CD4-positive, alpha-beta T cell treated with Interleukin-12 subunit alpha and Interleukin-12 subunit beta, for 1 hour (primary cell): ENCODE data around the gene C2CD4D.

Source experiments
- DNase-seq: peaks from one replicate; pipeline ENCODE4 v3.0.0-alpha.2; 2020

C2CD4D gene

DNA sequence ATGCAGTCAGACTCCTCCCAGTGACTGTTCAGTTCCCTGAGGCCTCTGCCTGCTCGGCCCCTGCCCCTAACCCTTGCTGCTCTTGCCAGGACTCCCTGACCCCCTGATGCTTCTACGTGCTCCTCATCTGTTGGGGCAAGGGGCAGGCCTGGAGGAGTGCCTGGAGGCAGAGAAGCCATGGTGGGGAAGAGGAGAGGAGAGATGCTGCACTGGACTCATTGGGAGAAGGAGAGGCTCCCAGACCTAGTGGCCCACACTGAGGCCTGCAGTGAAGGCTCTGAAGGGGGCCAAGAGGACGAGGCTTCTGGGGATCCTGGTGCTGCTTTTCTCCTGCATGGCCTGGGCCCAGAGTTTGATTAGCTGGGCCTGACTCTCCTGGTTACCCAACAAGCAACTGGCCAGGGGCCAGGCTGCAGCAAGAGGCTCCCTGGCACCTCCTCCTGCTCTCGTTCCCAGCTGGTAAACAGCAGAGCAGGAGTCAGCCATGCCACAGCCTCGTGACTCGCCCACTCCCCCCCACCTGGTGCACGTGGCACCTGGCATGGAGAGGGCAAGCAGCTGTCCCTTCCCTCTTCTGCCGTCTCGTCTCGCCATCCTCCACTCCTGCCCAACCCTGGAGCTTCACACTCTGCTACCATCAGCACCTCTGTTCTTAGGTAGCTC is 7.2 kb downstream of the C2CD4D start:
- no peak for DNase-seq

DNA sequence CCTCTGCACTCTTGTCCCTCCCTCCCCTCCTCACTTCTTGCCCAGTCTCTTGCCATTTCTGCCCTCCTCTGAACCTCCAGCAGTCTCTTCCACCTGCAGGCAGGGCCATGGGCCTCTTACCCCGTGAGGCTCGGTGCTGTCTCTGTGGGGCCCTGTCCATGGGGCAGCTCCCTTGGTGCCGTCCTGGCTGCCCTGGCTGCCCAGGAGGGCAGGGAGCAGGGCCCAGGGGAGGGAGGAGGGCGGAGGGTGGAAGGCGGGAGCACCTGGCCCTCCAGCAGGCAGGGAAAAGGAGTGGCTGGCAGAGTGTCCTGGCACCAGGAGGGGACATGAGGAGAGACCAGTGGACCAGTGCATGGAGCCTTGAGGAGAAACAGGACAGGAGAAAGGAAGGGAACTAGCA is 8.0 kb downstream of the C2CD4D start, which contains the start of gene RORC:
TSS of gene RORC (minus strand) at position 198 of the 400 bp plus-strand sequence. CDS start at position 160, 38 bp downstream.
- no peak for DNase-seq

DNA sequence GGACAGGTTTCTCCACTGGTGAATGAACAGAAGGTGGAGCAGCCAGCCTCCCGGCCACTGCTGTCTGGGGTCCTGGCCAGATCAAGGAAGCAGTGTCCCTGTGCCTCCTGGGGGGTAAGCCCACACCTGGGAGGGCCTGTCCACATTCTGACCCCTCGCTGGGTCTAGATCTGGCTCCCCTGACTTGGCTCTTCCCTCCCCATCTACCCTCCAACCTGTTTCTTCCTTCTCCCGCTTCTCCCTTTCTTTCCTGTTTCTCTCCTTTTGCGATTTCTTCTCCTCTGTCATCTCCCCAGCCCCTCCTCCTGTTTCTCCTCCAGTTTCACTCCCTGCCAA is 8.4 kb downstream of the C2CD4D start:
- DNase-seq: no peak

DNA sequence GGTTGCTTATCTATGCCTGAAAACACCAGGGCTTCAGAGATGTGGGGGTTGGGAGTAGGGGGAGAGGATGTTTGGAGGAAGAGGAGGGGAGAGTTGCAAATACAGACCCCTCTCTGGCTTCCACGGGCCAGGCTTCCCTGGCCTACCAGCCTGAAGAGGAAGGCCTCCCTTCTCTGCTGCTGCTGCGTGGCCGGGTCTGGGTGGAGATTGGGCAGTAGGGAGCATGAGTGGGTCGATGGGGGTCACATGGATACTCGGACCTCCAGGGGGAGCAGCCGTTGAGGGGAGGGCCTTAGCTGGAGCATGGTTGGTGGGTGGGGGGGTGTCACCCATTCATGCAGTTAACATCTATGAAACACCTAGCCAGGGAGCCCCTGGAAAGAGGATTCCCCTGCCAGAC is 9.6 kb downstream of the C2CD4D start:
- no peak for DNase-seq

DNA sequence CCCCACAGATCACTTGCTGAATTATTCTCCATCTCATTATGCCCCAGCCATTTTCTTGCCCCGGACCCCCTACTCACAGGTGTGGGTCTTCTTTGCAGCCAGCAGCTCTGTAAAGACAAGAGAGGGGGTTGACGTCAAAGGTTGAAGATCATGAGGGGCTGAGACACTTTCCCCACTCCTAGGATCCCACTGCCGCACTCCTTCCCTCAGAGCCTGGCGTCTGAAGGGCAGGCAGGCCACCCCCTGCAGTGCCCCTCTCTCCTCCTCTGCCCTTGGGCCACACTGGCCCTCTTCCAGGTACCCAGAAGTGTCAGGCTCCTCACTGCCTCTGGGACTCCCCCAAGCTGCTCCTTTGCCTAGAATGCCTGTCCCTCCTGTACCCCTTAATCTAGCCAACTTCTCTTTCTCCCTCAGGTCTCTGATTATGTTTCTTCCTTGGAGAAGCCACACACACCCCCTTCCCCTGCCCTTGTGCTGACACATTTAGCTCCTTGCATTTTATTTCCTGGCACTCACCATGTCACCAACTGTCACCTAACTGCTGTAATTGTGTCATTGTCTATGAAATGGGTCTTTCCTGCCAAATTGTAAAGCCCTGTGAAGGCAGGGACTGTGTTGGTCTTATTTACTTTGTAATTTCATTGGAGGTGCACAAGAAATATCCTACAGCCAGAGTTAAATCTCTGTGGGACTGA is 10.1 kb downstream of the C2CD4D start:
- DNase-seq: no peak

DNA sequence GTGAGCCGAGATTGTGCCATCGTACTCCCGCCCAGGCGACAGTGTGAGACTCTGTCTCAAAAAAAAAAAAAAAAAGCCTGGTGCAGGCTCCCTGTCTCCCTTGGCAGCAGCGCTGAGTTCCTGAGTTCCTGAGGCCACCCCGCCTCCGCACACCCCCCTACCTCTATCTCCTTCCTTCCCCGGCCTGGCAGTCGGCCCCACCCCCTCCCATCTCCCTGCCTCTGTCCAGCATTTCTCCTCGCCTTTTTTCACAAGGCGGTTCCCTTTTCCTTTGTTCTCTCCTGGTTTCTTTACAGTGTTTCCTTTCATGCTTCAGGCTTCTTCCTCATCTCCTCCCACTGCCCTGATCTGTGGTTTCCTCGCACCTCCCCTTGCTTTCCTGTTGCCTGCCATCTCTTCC is 10.7 kb downstream of the C2CD4D start:
- DNase-seq: no peak

DNA sequence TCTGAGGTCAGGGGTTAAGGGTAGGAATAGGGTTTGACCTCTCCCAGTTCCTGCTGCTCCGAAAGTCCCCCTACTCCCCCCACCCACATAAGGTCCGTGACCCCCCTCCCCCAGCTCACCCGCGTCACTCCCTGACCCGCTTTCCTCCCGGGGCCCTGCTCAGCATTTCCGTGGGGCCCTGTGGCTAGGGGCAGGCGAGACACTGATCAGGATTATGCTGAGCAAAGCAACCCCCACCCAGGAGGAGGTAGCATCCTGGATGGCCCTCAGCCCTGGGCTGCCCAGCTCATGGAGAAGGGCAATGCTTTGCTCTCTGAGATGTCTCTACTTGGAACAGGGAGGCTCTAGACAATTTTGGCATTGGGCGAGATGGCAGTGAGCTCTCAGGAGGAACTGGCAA is 11.8 kb downstream of the C2CD4D start:
- no peak for DNase-seq

DNA sequence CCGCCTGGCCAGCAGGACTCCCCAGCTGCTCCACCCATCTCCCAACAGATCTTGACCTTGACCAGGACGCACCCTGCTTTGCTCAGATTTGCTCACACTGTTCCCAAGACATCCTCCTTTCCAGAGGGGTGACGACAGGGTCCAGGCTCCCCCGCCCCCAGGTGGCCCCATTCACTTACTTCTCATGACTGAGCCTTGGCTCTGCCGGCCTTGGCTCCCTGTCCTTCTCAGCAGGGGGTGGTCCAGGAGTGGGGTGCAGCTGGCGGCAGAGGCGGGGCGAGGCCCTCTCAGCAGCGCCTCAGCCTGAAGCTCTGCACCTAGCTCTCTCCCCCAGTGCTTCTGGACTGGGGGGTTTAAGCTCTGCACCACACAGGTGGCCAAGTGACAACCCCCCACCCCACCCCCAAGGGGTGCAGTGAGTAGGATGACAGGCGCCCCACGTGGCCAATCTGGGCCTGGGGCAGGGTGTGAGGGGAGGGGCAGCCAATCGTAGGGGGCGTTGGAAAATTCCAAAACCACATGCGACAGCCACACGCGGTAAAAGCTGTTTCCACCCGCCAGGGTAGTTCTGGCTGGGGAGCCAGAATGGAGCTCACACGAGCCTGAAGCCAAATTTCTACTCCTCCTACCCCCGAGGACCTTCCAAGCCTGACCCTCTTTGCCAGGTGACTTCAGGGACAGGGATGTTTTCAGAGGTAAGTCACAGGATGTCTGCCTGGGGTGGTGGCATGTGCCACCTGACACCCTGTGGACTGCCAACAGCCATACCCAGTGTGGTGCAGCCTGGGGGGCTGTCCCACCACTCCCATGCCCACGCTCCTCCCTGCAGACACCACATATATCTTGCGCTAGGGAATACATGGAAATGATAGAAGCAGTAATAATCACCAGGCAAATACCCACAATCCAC is 13.6 kb downstream of the C2CD4D start:
- DNase-seq: peak; percentile 41

DNA sequence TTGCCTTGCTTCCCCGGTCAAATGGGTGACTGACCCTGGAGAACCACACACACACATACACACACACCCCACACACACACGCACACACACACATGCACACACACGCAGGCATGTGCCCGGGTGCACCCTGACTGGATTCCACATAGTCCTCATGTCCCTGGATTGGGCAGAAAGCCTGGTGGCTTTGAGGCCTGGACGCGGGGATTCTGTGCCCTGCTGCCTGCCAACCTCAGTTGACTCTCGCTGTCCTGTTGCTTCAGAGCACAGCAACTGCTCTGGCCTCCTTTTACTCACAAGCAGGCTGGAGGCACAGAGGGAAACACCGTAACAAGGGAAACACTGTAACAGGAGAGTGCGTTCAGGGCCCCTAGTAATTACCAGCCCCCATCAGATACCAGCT is 14.4 kb downstream of the C2CD4D start:
- no peak for DNase-seq

DNA sequence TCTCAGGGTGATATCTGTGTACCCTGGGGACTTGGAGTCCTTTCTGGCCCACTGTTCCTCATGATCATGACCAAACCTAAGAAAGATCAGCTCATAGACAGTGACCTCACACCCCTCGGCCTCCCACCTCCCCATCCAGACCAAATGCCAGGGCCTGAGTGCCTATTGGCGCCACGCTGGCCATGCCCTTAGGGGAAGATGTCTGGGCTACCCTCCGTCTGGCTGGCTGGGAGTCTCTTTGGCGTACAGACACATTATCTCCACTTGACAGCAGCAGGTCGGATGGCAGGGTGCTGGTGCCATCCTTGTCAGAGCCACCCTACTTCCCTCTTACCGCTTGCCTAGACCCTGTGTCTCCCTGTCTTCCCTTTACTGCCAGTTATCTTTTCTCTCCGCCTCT is 16.4 kb downstream of the C2CD4D start:
- no peak for DNase-seq

DNA sequence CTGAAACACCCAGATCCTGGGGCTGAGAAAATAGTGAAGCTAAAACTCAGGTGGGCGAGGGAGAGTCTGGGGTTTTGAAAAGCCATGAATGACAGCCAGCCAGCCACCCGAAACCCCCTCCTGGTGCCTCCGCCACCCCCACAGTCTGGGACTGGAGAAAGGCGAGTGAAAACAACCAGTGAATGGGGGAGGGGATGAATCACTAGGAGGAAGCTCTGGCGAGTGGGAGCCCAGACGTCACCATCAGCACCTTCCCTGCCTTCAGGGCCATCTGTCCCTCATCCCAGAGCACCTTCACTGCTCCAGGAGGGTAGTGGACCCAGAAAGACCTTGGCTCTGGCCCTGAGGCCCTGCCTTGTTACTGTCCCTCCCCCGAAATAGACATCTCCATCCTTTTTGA is 17.2 kb downstream of the C2CD4D start:
- DNase-seq: no peak

DNA sequence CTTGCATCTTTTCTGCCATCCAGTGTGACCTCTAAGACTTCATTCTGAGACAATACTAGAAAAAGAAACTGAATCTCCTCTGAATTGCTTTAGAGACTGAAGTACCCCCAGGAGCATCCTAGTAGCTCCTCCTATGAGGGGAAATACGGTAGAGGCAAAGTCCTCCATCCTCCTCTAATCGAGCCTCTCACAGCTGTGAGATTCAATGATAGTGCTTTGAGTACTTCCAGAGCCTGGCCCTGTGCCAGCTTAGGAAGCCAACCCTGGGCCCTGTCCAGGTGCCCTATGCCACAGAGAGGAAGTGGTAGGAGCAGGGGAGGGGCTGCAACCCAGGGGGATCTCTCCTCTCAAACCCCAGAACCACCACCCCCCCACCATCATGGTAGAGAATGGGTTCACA is 18.7 kb downstream of the C2CD4D start:
- peak; percentile 41 for DNase-seq

DNA sequence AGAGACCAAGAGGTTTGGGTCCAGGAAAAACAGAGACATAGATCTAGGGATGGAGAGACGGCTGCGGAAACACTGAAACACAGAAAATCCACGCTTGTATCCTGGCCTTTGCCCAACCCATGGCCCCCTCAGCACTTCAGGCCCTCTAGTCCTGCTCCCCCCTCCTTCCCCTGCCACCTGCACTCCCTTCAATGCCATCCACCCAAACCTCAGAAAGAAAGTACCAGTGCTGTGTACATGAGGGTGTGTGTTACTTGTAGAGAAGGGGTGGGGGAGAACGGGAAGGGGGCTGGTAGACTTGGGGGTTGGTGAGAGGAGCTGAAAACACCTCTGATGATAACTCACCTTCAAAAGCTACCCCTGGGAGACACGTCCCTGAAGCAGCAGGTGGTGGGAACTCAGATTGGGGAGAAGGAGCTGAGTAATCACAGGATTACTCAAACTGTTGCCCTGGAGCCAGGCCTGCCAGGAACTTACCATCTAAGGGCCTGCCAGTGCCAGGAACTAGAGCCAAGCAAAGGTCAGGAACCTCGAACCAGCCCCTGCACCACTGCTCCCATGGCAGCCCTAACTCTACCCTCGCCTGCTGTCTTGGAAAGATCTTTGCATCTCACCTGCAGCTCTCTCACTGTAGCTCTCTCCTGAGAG is 19.5 kb downstream of the C2CD4D start:
- no peak for DNase-seq

DNA sequence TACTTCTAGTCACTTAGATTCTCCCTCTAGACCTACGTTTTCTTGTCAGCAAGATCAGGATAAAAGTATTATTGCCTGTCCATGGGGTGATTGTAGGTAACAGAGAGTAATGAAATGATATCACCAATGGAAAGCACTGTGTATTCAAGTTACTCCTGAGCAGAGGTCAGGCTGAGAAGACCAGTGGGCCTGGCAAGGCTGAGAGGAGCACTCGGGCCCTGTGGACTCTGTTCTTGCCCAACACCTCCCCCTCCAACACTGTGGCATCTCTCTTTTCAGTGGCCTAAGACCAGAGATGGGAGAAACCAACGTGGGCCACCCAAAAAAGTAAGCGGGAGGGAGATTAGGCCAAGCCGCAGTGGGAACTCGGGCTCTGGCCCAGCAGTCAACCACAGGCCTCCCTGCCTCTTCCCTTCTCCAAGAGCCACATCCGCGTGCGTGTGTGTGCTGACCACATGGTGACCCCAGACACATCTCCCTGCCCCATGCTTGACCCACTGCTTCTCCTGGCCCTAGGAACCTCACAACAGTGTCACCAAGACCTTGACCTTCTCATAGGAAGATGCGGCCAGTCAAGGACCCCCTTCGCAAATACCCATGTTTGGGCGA is 20.3 kb downstream of the C2CD4D start:
- no peak for DNase-seq

DNA sequence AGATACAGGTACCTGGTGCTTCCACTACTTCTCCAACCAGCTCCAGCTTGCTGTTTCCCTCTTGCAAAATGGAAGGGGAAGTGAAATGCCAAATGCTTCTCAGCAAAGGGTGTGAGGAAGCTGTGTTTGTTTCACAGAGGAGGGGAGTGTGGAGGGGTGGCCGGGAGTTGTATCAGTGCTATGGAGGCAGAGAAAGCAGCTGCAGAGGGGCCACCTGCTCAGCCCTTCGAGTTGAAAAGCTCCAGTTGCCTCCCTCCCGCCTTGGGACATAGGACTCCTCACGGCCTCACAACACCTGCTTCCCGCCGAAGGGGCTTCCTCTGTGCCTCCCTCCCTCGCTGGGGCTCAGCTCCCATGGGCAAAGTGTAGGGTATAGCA is 22.3 kb downstream of the C2CD4D start:
- no peak for DNase-seq

DNA sequence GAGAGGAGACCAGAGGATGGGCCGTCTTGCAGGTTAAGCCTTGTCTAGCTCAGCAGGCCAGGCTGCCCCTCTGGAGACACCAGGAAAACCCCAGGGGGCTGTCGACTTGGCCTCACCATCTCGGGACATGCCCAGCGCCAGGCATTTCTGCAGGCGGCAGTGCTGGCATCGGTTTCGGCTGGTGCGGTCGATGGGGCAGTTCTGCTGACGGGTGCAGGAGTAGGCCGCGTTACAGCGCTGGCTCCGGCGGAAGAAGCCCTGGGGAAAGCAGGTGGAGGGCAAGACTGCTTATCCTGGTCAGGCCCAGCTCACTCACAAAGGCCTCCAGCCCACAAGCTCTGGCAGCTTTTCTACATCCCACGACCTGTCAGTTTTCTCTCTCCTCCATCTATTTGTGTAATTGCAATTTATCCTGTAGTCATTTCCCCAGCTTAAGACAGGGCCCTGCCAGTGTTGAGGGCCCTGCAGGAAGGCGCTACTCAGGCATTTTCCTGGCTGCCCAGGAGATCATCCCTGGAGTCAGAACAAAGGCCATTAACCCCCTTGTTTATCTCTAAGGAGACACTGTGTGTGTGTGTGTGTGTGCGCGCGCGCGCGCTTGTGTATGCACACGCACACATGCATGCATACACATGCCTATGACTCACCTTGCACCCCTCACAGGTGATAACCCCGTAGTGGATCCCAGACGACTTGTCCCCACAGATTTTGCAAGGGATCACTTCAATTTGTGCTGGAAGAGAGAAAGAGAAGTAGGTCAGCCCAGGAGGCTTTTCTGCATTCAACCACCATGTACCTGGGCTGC is 22.9 kb downstream of the C2CD4D start:
- no peak for DNase-seq

DNA sequence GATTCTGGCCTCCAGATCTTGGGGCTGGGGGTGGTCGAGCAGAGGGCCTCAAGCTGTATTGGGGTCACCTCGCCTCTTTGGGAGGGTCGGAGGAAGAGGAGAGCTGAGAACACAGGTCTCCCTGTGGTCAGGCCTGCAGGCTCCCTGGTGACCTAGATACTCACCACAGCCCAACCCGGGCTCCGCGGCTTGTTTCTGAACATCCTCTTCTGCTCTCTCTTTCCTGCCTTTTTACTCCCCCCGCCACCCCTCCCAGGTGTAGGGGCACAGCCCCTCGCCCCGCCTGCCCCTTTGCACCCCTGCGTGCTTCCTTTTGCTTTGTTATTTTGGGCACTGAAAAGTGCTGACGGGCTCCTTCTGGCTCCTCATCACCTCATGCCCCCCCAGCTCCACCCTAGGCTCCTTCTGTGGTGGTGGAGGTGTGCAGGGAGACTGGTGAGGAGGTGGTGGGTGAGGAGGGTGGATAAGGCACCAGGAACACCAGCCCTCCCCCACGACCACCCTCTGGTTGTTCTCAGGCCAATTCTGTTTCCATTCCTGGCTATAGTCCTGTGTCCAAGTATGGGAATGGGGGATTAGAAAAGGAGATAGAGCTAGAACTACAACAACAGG is 23.8 kb downstream of the C2CD4D start:
- DNase-seq: peak; percentile 63

DNA sequence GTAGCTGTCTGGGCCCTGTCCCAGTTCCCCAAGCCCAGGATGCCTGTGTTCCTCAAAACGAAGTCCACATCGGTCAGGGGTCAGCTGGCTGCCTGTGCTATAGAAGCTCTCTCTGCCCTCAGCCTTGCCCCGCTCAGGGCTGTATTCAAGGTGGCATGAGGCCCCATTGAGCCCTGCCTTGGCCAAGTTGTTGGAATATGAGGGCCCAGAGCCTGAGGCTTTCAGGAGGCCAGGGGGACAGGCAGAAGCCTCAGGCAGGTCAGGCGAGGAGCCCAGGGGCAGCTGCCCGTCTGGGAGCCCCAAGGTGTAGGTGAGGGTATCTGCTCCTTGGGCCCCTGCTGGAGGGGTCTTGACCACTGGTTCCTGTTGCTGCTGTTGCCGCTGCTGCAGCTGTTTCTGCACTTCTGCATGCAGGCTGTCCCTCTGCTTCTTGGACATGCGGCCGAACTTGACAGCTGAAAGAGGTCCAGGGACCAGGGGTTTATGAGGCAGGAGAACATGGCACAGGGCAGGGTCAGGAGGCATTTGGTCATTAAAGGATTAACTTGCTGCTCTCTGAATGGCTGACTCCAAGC is 24.6 kb downstream of the C2CD4D start:
- DNase-seq: no peak

DNA sequence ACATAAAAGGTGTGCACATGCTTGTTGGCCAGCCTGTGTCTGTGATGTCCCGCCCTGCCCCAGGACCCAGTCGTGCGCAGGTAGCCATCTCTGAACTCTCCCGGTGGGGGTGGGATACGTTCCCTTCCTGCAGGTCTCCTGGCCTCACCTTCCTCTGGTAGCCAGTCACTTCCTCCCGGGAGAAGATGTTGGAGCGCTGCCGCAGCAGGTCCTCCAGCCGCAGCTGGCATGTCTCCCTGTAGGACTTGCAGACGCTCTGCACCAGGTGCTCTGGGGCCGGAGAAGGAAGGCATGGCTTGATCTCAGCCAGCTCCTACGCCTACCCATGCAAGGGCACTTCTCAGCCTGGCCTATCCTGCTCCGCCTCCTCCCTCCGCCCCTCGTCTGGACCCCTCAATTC is 25.2 kb downstream of the C2CD4D start:
- DNase-seq: no peak

DNA sequence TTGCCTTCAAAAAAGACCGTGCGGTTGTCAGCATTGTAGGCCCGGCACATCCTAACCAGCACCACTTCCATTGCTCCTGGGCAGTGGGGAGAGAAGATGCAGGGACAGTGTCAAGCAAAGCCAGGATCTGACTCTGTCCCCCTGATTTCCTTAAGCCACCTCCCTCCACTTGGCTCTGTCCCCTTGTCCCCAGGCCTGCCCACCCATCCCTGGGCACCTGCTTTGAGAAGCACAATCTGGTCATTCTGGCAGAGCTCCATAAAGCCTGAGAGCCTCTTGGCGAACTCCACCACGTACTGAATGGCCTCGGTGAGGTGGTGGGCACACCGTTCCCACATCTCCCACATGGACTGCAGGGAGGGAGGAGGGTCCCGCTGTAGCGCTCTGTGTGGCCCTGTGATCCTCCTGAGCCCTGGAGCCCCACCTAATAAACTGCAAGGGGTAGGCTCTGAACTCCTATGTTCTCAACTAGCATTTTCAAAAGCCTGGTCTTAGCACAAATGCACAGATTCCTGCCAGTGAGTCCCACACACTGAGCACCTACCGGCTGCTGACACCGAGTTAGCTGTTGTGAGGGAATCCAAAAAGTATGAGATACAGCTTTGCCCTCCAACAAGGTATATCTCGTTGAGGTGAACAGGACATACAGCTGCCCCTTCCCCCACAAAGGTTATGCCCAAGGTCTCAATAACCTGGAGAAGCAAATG is 26.2 kb downstream of the C2CD4D start:
- no peak for DNase-seq

DNA sequence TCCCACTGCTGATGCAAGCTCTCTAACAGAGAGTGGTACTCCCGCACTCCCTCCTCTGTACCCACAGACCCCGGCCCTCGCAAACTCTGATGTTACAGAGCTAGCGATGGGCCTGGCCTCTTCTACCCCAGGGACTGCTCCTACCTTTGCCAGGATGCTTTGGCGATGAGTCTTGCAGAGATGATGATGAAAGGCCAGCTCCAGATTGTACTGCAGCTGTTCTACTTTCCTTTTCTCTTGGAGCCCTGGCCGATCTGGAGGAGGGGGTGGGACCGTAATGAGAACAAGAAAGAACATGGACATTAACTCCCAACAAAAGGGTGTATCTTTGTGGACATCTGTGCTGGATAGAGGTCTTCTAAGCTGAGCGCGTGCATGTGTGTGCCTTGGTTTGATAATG is 28.4 kb downstream of the C2CD4D start:
- DNase-seq: no peak
